Keratinocyte (primary cell): ENCODE results near the gene PLXDC2. TPM values are rescaled to one million over a fixed set of nuclear protein-coding genes. Genes with fewer than 3 reads are reported as not detected.

Experiments
- DNase-seq: peaks from one replicate; pipeline ENCODE4 v3.0.0-alpha.2; 2011; ENCODE audit warnings: low read depth, missing footprints, low spot score
- FAIRE-seq: peaks from 2 replicates; lab custom pipeline; 2011; peaks lifted over from hg19 to GRCh38; lab: Jason Lieb, UNC
- H2AFZ ChIP-seq: 2 replicates; pipeline ENCODE4 v1.6.0; 2012; ENCODE audit warnings: low read length, control low read depth, inconsistent platforms; ENCODE audit not compliant: control insufficient read depth
- H3K27ac ChIP-seq: 2 replicates; pipeline ENCODE4 v1.5.1; 2011; ENCODE audit warnings: low read length; ENCODE audit not compliant: control insufficient read depth, insufficient read depth
- H3K27me3 ChIP-seq: 3 replicates; pipeline ENCODE4 v1.6.0; 2011; ENCODE audit warnings: low read length; ENCODE audit not compliant: control insufficient read depth, insufficient read depth; ENCODE audit errors: extremely low read depth
- H3K36me3 ChIP-seq, 2 experiments: 2 replicates in 1 of 2; 3 replicates in 1 of 2; pipeline ENCODE4 v1.5.1; 2011; ENCODE audit warnings: low read length in 2 of 2, mild to moderate bottlenecking in 1 of 2; ENCODE audit not compliant: control insufficient read depth in 2 of 2, insufficient read depth in 2 of 2; ENCODE audit errors: extremely low read depth in 1 of 2
- H3K4me1 ChIP-seq: 3 replicates; pipeline ENCODE4 v1.5.1; 2011; ENCODE audit warnings: low read length; ENCODE audit not compliant: control insufficient read depth, insufficient read depth; ENCODE audit errors: extremely low read depth
- H3K4me2 ChIP-seq: 3 replicates; pipeline ENCODE4 v1.6.0; 2011; ENCODE audit warnings: low read depth, low read length; ENCODE audit not compliant: control insufficient read depth, insufficient read depth; ENCODE audit errors: extremely low read depth
- H3K4me3 ChIP-seq, 3 experiments: fragments of 200-600 bp in 1 of 3; sonication (generic) in 1 of 3; 2 replicates in 2 of 3; 3 replicates in 1 of 3; pipeline ENCODE4 v1.5.1; 2011 to 2016; ENCODE audit warnings: low read length in 3 of 3, mild to moderate bottlenecking in 3 of 3, control low read depth in 2 of 3, inconsistent platforms in 1 of 3, low read depth in 1 of 3, mixed read lengths in 1 of 3, mixed run types in 1 of 3, moderate library complexity in 1 of 3; ENCODE audit not compliant: control insufficient read depth in 2 of 3, insufficient read depth in 2 of 3; ENCODE audit errors: extremely low read depth in 1 of 3
- H3K79me2 ChIP-seq: 2 replicates; pipeline ENCODE4 v1.6.0; 2012; ENCODE audit warnings: low read length; ENCODE audit not compliant: control insufficient read depth, insufficient read depth
- H3K9ac ChIP-seq: 3 replicates; pipeline ENCODE4 v1.6.0; 2011; ENCODE audit warnings: low read length; ENCODE audit not compliant: control insufficient read depth, insufficient read depth; ENCODE audit errors: extremely low read depth
- H3K9me1 ChIP-seq: 3 replicates; pipeline ENCODE4 v1.6.0; 2011; ENCODE audit warnings: low read length; ENCODE audit not compliant: control insufficient read depth, insufficient read depth; ENCODE audit errors: extremely low read depth
- H3K9me3 ChIP-seq: 2 replicates; pipeline ENCODE4 v1.5.1; 2012; ENCODE audit warnings: low read depth, low read length; ENCODE audit not compliant: control insufficient read depth
- H4K20me1 ChIP-seq: 3 replicates; pipeline ENCODE4 v1.6.0; 2011; ENCODE audit warnings: low read length; ENCODE audit not compliant: control insufficient read depth, insufficient read depth; ENCODE audit errors: extremely low read depth
- CTCF ChIP-seq, 3 experiments: IDR thresholded peaks in 1 of 3; conservative IDR thresholded peaks in 1 of 3; optimal IDR thresholded peaks in 1 of 3; 2 replicates in 2 of 3; 3 replicates in 1 of 3; pipeline versions ENCODE3 to v1.5.1; 2011; ENCODE audit warnings: low read length in 3 of 3, mild to moderate bottlenecking in 3 of 3, moderate library complexity in 2 of 3, control low read depth in 1 of 3, inconsistent platforms in 1 of 3; ENCODE audit not compliant: insufficient read depth in 2 of 3; ENCODE audit errors: extremely low read depth in 1 of 3
- EZH2 ChIP-seq: IDR thresholded peaks from one replicate; pipeline ENCODE4 v1.6.1; 2012; ENCODE audit warnings: inconsistent platforms, mild to moderate bottlenecking, low read length, moderate library complexity
- dilution Hi-C: fragments of 300-500 bp; cut with MboI; formaldehyde crosslinking; loops from one replicate; pipeline ENCODE4 v1.7.0; 2020; ENCODE audit warnings: low sequenced_read_pairs; ENCODE audit not compliant: extremely low pct_ligation_motif_present
- polyA plus RNA-seq, 5 experiments: library from polyadenylated mRNA; depleted of rRNA in 3 of 5; stranded (reverse) in 3 of 5; stranded (forward) in 1 of 5; unstranded in 1 of 5; fragments of >200 nt; gene quantifications; 1 replicate in 1 of 5; 2 replicates in 3 of 5; 3 replicates in 1 of 5; pipeline versions ENCODE4 v1.2.1 to v1.2.3, GENCODE V29; 2011 to 2012; ENCODE audit warnings: missing spikeins in 2 of 5, low read depth in 1 of 5, low replicate concordance in 1 of 5

Gene PLXDC2
- polyA plus RNA-seq, 1 donor (not counting 4 experiments of a cell fraction or from before 2014, with no cell fraction given): 12.9 TPM

- H3K36me3 ChIP-seq: no peaks in the 10 kb centered on the region
- H2AFZ ChIP-seq: no peak overlapping the region
- H3K4me1 ChIP-seq: no peaks in the 10 kb centered on the region
- TF ChIP-seq CTCF (optimal IDR thresholded peaks at IDR 0.05 in 1 of 3, IDR thresholded peaks at IDR 0.05 in 1 of 3, conservative IDR thresholded peaks at IDR 0.05 in 1 of 3; ENCODE audit: extremely low read depth in 1 of 3, insufficient read depth in 2 of 3, low read length in 3 of 3) (no peak), EZH2 (no peak)
- H3K4me3 ChIP-seq: no peak overlapping the region
- no peaks in the 10 kb centered on the region for H4K20me1 ChIP-seq
- H3K27ac ChIP-seq: no peak overlapping the region
- no peaks in the 10 kb centered on the region for H3K9me3 ChIP-seq
- no peak overlapping the region for H3K4me2 ChIP-seq
- FAIRE-seq (no peak), DNase-seq (no peak)
- no peaks in the 10 kb centered on the region for H3K27me3 ChIP-seq
- no peaks in the 10 kb centered on the region for H3K79me2 ChIP-seq
- H3K9me1 ChIP-seq: no peaks in the 10 kb centered on the region
- no peak overlapping the region for H3K9ac ChIP-seq
- dilution Hi-C loops: no loop called here
Observed at GRCh38 chr10:19882621-19883020, 66.4 kb downstream of the PLXDC2 start.

GRCh38 chr10:19888061-19888660 lies 71.9 kb downstream of the PLXDC2 start:
- no peak for FAIRE-seq
- TF ChIP-seq EZH2 (no peak), CTCF (optimal IDR thresholded peaks at IDR 0.05 in 1 of 3, IDR thresholded peaks at IDR 0.05 in 1 of 3, conservative IDR thresholded peaks at IDR 0.05 in 1 of 3; ENCODE audit: extremely low read depth in 1 of 3, insufficient read depth in 2 of 3, low read length in 3 of 3) (no peak)
- dilution Hi-C loops: no loop called here

More at GRCh38 chr10:19888061-19888660, 71.9 kb downstream of the PLXDC2 start:
- Histone ChIP-seq H3K4me3 (no peak overlapping the region), H3K9me1 (no peaks in the 10 kb centered on the region), H3K27ac (no peak overlapping the region), H3K9me3 (no peaks in the 10 kb centered on the region), H3K36me3 (no peaks in the 10 kb centered on the region), H3K4me1 (no peaks in the 10 kb centered on the region), H3K27me3 (no peaks in the 10 kb centered on the region), H2AFZ (no peak overlapping the region), H3K9ac (no peak overlapping the region), H3K79me2 (no peaks in the 10 kb centered on the region), H4K20me1 (no peaks in the 10 kb centered on the region), H3K4me2 (no peak overlapping the region)
- DNase-seq: no peak
